IMR-90 (cell line): ENCODE measurements around the gene QKI. TPM values are rescaled to one million over a fixed set of nuclear protein-coding genes. Genes with fewer than 3 reads are reported as not detected.

ENCODE experiments used
- ATAC-seq: fragments of 200-7000 bp; cut with Tn5 transposase; 2 replicates; pipeline ENCODE4 v1.9.1; 2020; ENCODE audit warnings: low read depth, mild to moderate bottlenecking, moderate library complexity
- BruUV-seq: library from RNA; stranded (reverse); fragments of 400-500 nt; replicated peaks from 2 replicates; lab custom pipeline; 2021; lab: Mats Ljungman, UMichigan
- CTCF ChIA-PET: fragments of 300-600 bp; formaldehyde crosslinking; extraction: SDS; loops from one replicate; lab custom pipeline; 2021; ENCODE audit warnings: antibody characterized with exemption; lab: Yijun Ruan, JAX
- POLR2A ChIA-PET: fragments of 300-600 bp; sonication (Branson Sonifier 250); formaldehyde crosslinking; loops from one replicate; lab custom pipeline; 2022; ENCODE audit warnings: antibody characterized with exemption; ENCODE audit not compliant: unreplicated experiment; lab: Charles Lee
- DNase-seq: peaks from one replicate; pipeline ENCODE4 v3.0.0; 2013
- H2AFZ ChIP-seq: replicated peaks from 2 replicates; pipeline ENCODE3; 2013; ENCODE audit warnings: low read length, mild to moderate bottlenecking; ENCODE audit not compliant: poor library complexity
- H2AK5ac ChIP-seq: 2 replicates; pipeline ENCODE4 v1.6.1; 2013; ENCODE audit warnings: low read depth, low read length, inconsistent platforms
- H2AK9ac ChIP-seq: replicated peaks from 2 replicates; pipeline ENCODE3; 2013; ENCODE audit warnings: mild to moderate bottlenecking, low read depth, low read length, moderate library complexity; ENCODE audit not compliant: poor library complexity
- H2BK120ac ChIP-seq: 2 replicates; pipeline ENCODE4 v1.6.1; 2013; ENCODE audit warnings: low read depth, low read length, inconsistent platforms
- H2BK15ac ChIP-seq: 3 replicates; pipeline ENCODE4 v1.6.1; 2013; ENCODE audit warnings: low read depth, low read length, inconsistent platforms
- H2BK20ac ChIP-seq: 2 replicates; pipeline ENCODE4 v1.6.1; 2013; ENCODE audit warnings: low read depth, mild to moderate bottlenecking, inconsistent platforms, low read length, moderate library complexity
- H2BK5ac ChIP-seq: 2 replicates; pipeline ENCODE4 v1.6.1; 2013; ENCODE audit warnings: mild to moderate bottlenecking, low read depth, low read length, inconsistent platforms; ENCODE audit not compliant: poor library complexity, severe bottlenecking
- H3K14ac ChIP-seq: replicated peaks from 2 replicates; pipeline ENCODE4 v1.6.1; 2013; ENCODE audit warnings: low read depth, low read length, inconsistent platforms
- H3K18ac ChIP-seq: 2 replicates; pipeline ENCODE4 v1.6.1; 2013; ENCODE audit warnings: low read depth, low read length, control low read depth
- H3K23ac ChIP-seq: 2 replicates; pipeline ENCODE4 v1.6.1; 2013; ENCODE audit warnings: low read depth, low read length, inconsistent platforms
- H3K27ac ChIP-seq: 2 replicates; pipeline ENCODE4 v1.5.1; 2013; ENCODE audit warnings: mild to moderate bottlenecking, control low read depth, low read length; ENCODE audit not compliant: insufficient read depth
- H3K27me3 ChIP-seq: 2 replicates; pipeline ENCODE4 v1.6.1; 2013; ENCODE audit warnings: low read length; ENCODE audit not compliant: control insufficient read depth, insufficient read depth
- H3K36me3 ChIP-seq: 2 replicates; pipeline ENCODE4 v1.6.1; 2013; ENCODE audit warnings: low read length, mixed read lengths; ENCODE audit not compliant: control insufficient read depth, insufficient read depth
- H3K4ac ChIP-seq: 2 replicates; pipeline ENCODE4 v1.6.1; 2013; ENCODE audit warnings: low read depth, low read length, inconsistent platforms
- H3K4me1 ChIP-seq: 2 replicates; pipeline ENCODE4 v1.6.1; 2013; ENCODE audit warnings: low read length, mixed read lengths; ENCODE audit not compliant: control insufficient read depth, insufficient read depth
- H3K4me2 ChIP-seq: 2 replicates; pipeline ENCODE4 v1.6.1; 2013; ENCODE audit warnings: low read depth, mild to moderate bottlenecking, control low read depth, low read length, moderate library complexity
- H3K4me3 ChIP-seq: 2 replicates; pipeline ENCODE4 v1.5.1; 2013; ENCODE audit warnings: low read depth, mild to moderate bottlenecking, control low read depth, low read length, moderate library complexity; ENCODE audit not compliant: insufficient read depth
- H3K56ac ChIP-seq: 2 replicates; pipeline ENCODE4 v1.6.1; 2013; ENCODE audit warnings: low read length, inconsistent platforms; ENCODE audit not compliant: insufficient read depth; ENCODE audit errors: extremely low read depth
- H3K79me1 ChIP-seq, 2 experiments: 2 replicates each; pipeline ENCODE4 v1.6.1; 2013; ENCODE audit warnings: low read length in 2 of 2, inconsistent platforms in 1 of 2, low read depth in 1 of 2
- H3K9ac ChIP-seq: 2 replicates; pipeline ENCODE4 v1.6.1; 2013; ENCODE audit warnings: low read depth, low read length, control low read depth
- H3K9me1 ChIP-seq: 2 replicates; pipeline ENCODE4 v1.6.1; 2013; ENCODE audit warnings: low read length, inconsistent platforms; ENCODE audit not compliant: insufficient read depth
- H3K9me3 ChIP-seq: 2 replicates; pipeline ENCODE4 v1.6.1; 2013; ENCODE audit warnings: low read length; ENCODE audit not compliant: control insufficient read depth, insufficient read depth
- H4K20me1 ChIP-seq: 2 replicates; pipeline ENCODE4 v1.6.1; 2013; ENCODE audit warnings: low read length, inconsistent platforms; ENCODE audit not compliant: insufficient read depth
- H4K5ac ChIP-seq: 2 replicates; pipeline ENCODE4 v1.6.1; 2013; ENCODE audit warnings: mild to moderate bottlenecking, low read depth, low read length, control low read depth
- H4K8ac ChIP-seq, 2 experiments: 2 replicates each; pipeline ENCODE4 v1.6.1; 2013; ENCODE audit warnings: low read depth in 2 of 2, low read length in 2 of 2, control low read depth in 1 of 2, inconsistent platforms in 1 of 2
- H4K91ac ChIP-seq: 2 replicates; pipeline ENCODE4 v1.6.1; 2013; ENCODE audit warnings: low read depth, low read length, inconsistent platforms; ENCODE audit not compliant: insufficient read depth
- CEBPB ChIP-seq: IDR thresholded peaks from 2 replicates; pipeline ENCODE4 v1.6.1; 2012; ENCODE audit warnings: low read depth, low read length, improper control_type of control experiment
- WGBS, 2 experiments: methylation state at CpG; one replicate each; pipeline versions ENCODE4 v1.1.5 to v1.1.7; 2013; ENCODE audit warnings: missing lambda C conversion rate in 2 of 2; ENCODE audit not compliant: insufficient read length in 1 of 2; ENCODE audit errors: extremely low coverage in 2 of 2; 5-methylcytosine and 5-hydroxymethylcytosine counted together
- dilution Hi-C: fragments of 300-500 bp; cut with HindIII; formaldehyde crosslinking; loops from one replicate; pipeline ENCODE4 v1.14.3; 2018; ENCODE audit warnings: low sequenced_read_pairs; ENCODE audit not compliant: unreplicated experiment
- in situ Hi-C: fragments of 300-500 bp; cut with MboI; formaldehyde crosslinking; loops from 3 replicates; pipeline ENCODE4 v1.14.3; 2019; ENCODE audit warnings: low sequenced_read_pairs, inconsistent platforms, mixed read lengths
- intact Hi-C: fragments of 100-400 bp; cut with micrococcal nuclease; formaldehyde crosslinking; loops from 2 replicates; pipeline ENCODE4 v1.10.0; 2022
- polyA plus RNA-seq, 3 experiments: library from polyadenylated mRNA; depleted of rRNA; stranded (reverse); fragments of >200 nt; gene quantifications; 2 replicates each; pipeline ENCODE4 v1.2.3, GENCODE V29; 2012; ENCODE audit warnings: low replicate concordance in 1 of 3
- total RNA-seq: library from RNA; depleted of rRNA; stranded (reverse); fragments of >200 nt; gene quantifications from 2 replicates; pipeline ENCODE4 v1.2.3, GENCODE V29; 2012
- TF ChIP-seq, protein P1 (sequence below): fragments of 150-350 bp; IDR thresholded peaks from 2 replicates; pipeline ENCODE4 v1.6.1; 2016; ENCODE audit warnings: low read depth, mild to moderate bottlenecking, low read length, moderate library complexity, borderline replicate concordance

QKI gene
- total and polyA plus RNA-seq, 2 of the 4 experiments (the other 2 are of a cell fraction), result 112 to 232 TPM

GRCh38 chr6:163583558-163583957 lies 169.0 kb downstream of the QKI start:
- TF ChIP-seq CEBPB, result 0 out of 2 replicates have a peak, but pooled peaks have one; percentile 18
- TF ChIP-seq, protein P1, sequence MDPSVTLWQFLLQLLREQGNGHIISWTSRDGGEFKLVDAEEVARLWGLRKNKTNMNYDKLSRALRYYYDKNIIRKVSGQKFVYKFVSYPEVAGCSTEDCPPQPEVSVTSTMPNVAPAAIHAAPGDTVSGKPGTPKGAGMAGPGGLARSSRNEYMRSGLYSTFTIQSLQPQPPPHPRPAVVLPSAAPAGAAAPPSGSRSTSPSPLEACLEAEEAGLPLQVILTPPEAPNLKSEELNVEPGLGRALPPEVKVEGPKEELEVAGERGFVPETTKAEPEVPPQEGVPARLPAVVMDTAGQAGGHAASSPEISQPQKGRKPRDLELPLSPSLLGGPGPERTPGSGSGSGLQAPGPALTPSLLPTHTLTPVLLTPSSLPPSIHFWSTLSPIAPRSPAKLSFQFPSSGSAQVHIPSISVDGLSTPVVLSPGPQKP, result no peak
- no peak overlapping the region for H4K91ac ChIP-seq
- H3K27me3 ChIP-seq, result no peaks in the 10 kb centered on the region
- H2AK9ac ChIP-seq, result no peak overlapping the region
- no peak overlapping the region for H4K5ac ChIP-seq
- no peak overlapping the region for H3K9ac ChIP-seq
- CTCF ChIA-PET, result no interaction called here
- no peaks in the 10 kb centered on the region for H3K9me3 ChIP-seq
- no peaks in the 10 kb centered on the region for H3K79me1 ChIP-seq
- no peak overlapping the region for H3K4me3 ChIP-seq
- no peak overlapping the region for H2BK15ac ChIP-seq
- DNase-seq (no peak), ATAC-seq (no peak)
- no peak overlapping the region for H3K14ac ChIP-seq
- BruUV-seq, result no TSS peak
- H2BK20ac ChIP-seq, result no peak overlapping the region
- POLR2A ChIA-PET, result no interaction called here
- H2BK5ac ChIP-seq, result no peak overlapping the region
- intact Hi-C loops, result loop anchor here (10.0 kb wide), 1 partner anchor 281 kb away; no protein-coding TSS in a partner anchor
- H2AK5ac ChIP-seq, result no peak overlapping the region
- H3K36me3 ChIP-seq, result no peaks in the 10 kb centered on the region
- no peak overlapping the region for H2BK120ac ChIP-seq
- no peak overlapping the region for H3K23ac ChIP-seq
- dilution Hi-C loops, result no loop called here
- no peak overlapping the region for H4K8ac ChIP-seq
- peaks cover 3% of the 10 kb centered on the region; the same call in 1 of the 2 replicates for H3K9me1 ChIP-seq
- no peak overlapping the region for H3K4ac ChIP-seq
- no peak overlapping the region for H3K18ac ChIP-seq
- H3K4me1 ChIP-seq, result peaks cover 7% of the 10 kb centered on the region
- H3K4me2 ChIP-seq, result no peak overlapping the region
- no CpG with 5 or more reads among the region's 7 CpGs for WGBS, 2 experiments
- H3K56ac ChIP-seq, result no peak overlapping the region
- no peak overlapping the region for H2AFZ ChIP-seq
- no peaks in the 10 kb centered on the region; the same call in 1 of the 2 replicates for H4K20me1 ChIP-seq
- in situ Hi-C loops, result loop anchor here (25.0 kb wide), 1 partner anchor 379 kb away; no protein-coding TSS in a partner anchor
- H3K27ac ChIP-seq, result no peak overlapping the region
